Sigmoid colon (tissue), 7 donors: ENCODE measurements around the gene MGRN1. TPM values are rescaled to one million over a fixed set of nuclear protein-coding genes. Genes with fewer than 3 reads are reported as not detected.
A peak's percentile ranks its signal among the peaks of the same experiment; 100 is the strongest.

ENCODE experiments used
- DNase-seq: peaks from one replicate; pipeline ENCODE4 v3.0.0-alpha.2; 2019
- H3K27ac ChIP-seq, 4 donors: fragments of 200-600 bp; sonication (generic); one replicate each; pipeline ENCODE4 v1.5.1; 2016 to 2019; ENCODE audit warnings: mild to moderate bottlenecking in 1 of 4
- H3K27me3 ChIP-seq, 3 donors: fragments of 200-600 bp; sonication (generic); one replicate each; pipeline ENCODE4 v1.5.1; 2019; ENCODE audit warnings: mild to moderate bottlenecking in 1 of 3
- H3K36me3 ChIP-seq, 4 donors: fragments of 200-600 bp; sonication (generic); one replicate each; pipeline ENCODE4 v1.5.1; 2016 to 2019
- H3K4me1 ChIP-seq, 4 donors: fragments of 200-600 bp; sonication (generic); one replicate each; pipeline ENCODE4 v1.5.1; 2017 to 2019
- H3K4me3 ChIP-seq, 4 donors: fragments of 200-600 bp; sonication (generic); one replicate each; pipeline ENCODE4 v1.5.1; 2017 to 2019; ENCODE audit warnings: mild to moderate bottlenecking in 2 of 4, moderate library complexity in 1 of 4
- H3K9me3 ChIP-seq, 4 donors: fragments of 200-600 bp in 3 of 4; sonication (generic) in 3 of 4; one replicate each; pipeline versions ENCODE4 v1.5.1 to v1.6.1; 2013 to 2019
- CTCF ChIP-seq, 4 experiments: fragments of 450-650 bp in 3 of 4; fragments of 200-600 bp in 1 of 4; IDR thresholded peaks; one replicate each; pipeline ENCODE4 v1.5.1; 2016 to 2019; ENCODE audit warnings: antibody characterized with exemption in 4 of 4, mild to moderate bottlenecking in 3 of 4, moderate library complexity in 2 of 4
- EP300 ChIP-seq, 4 donors: sonication (generic); formaldehyde crosslinking; IDR thresholded peaks; one replicate each; pipeline ENCODE4 v1.6.1; 2017; ENCODE audit warnings: antibody characterized with exemption in 4 of 4
- POLR2A ChIP-seq, 2 donors: fragments of 450-650 bp; IDR thresholded peaks; one replicate each; pipeline ENCODE4 v1.6.1; 2016; ENCODE audit warnings: antibody characterized with exemption in 2 of 2, mild to moderate bottlenecking in 2 of 2, moderate library complexity in 2 of 2
- POLR2AphosphoS5 ChIP-seq, 4 donors: sonication (generic); formaldehyde crosslinking; IDR thresholded peaks; one replicate each; pipeline ENCODE4 v1.6.1; 2017; ENCODE audit warnings: antibody characterized with exemption in 4 of 4
- WGBS, 2 donors: extraction: QIAGEN DNeasy Blood & Tissue Kit; methylation state at CpG; one replicate each; pipeline ENCODE4 v1.1.7; 2013; 5-methylcytosine and 5-hydroxymethylcytosine counted together
- intact Hi-C: fragments of 100-400 bp; cut with DNase I; formaldehyde crosslinking; loops from one replicate; pipeline ENCODE4 v1.15.1; 2023
- polyA plus RNA-seq, 3 donors: library from polyadenylated mRNA; stranded (reverse); fragments of 200-250 nt; gene quantifications; one replicate each; pipeline ENCODE4 v1.2.3, GENCODE V29; 2013
- total RNA-seq, 4 donors: library from RNA; depleted of rRNA; stranded (reverse); fragments of >200 nt; gene quantifications; one replicate each; pipeline ENCODE4 v1.1.0, GENCODE V29; 2016
- donor health status: healthy with polysubstance abuse.
- donor health status: Bipolar disorder and iron deficiency.
- donor health status: healthy.

MGRN1 gene
- total and polyA plus RNA-seq, 7 donors = 16.8 to 37.9 (median 28.2) TPM

DNA sequence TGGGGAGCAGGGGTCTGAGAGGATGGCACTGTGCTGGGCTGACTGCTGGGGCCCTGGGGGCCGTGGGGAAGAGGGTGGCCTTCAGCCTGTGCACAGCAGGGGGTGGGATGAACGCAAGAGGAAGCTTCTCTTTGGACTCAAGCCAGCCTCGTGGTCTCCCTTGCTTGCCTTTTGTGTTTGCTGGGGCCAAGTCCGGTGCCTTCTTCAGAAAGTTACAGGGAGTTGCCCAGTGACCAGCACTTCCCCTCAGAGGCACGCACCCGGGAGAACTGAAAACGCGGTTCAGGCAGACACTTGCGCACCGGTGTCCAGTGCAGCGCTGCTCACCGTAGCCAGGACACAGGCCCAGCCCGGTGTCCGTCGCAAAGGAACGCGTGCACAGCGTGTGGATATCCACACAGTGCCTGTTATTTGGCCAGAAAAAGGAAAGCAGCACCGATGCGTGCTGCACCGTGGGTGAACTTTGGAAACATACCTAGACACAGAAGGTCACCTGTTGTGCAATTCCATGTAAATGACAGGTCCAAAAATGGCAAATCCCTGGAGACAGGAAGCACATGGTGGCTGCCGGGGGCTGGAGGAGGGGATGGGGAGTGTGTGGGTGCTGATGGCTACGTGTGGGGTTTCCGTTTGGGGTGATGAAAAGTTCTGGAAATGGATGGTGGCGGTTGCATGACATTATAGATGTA lies 39.3 kb downstream of the MGRN1 start:
- H3K27ac ChIP-seq = no peak overlapping the region
- H3K9me3 ChIP-seq = no peaks in the 10 kb centered on the region
- intact Hi-C loops = no loop called here
- TF ChIP-seq POLR2A (IDR thresholded peaks at IDR 0.05) (no peak), POLR2AphosphoS5 (IDR thresholded peaks at IDR 0.05) (no peak), EP300 (IDR thresholded peaks at IDR 0.05) (no peak), CTCF (IDR thresholded peaks at IDR 0.05) (no peak)
- DNase-seq = peak; percentile 79
- H3K36me3 ChIP-seq = peaks cover 25 to 63% (median 29%) of the 10 kb centered on the region in 4 donors
- 61 to 69% methylated on average over 25 of the region's 25 CpGs for WGBS, 2 donors
- H3K27me3 ChIP-seq = no peaks in the 10 kb centered on the region
- H3K4me1 ChIP-seq = peaks cover 0 to 18% (median 16%) of the 10 kb centered on the region in 4 donors
- no peak overlapping the region for H3K4me3 ChIP-seq

- DNase-seq = no peak
- peaks cover 0 to 12% (median 11%) of the 10 kb centered on the region in 4 donors for H3K4me1 ChIP-seq
- H3K27ac ChIP-seq = peak overlapping the region in 1 of 4 donors; percentile 1
- H3K4me3 ChIP-seq = no peak overlapping the region
- TF ChIP-seq EP300 (IDR thresholded peaks at IDR 0.05) (no peak), CTCF (IDR thresholded peaks at IDR 0.05) (no peak), POLR2AphosphoS5 (IDR thresholded peaks at IDR 0.05) (no peak), POLR2A (IDR thresholded peaks at IDR 0.05) (no peak)
- peaks cover 27 to 64% (median 31%) of the 10 kb centered on the region in 4 donors for H3K36me3 ChIP-seq
- intact Hi-C loops = no loop called here
- H3K9me3 ChIP-seq = no peaks in the 10 kb centered on the region
- no peaks in the 10 kb centered on the region for H3K27me3 ChIP-seq
- WGBS, 2 donors = 14 to 38% methylated on average over 26 of the region's 26 CpGs
Measured at GRCh38 chr16:4664538-4665418, 40.2 kb downstream of the MGRN1 start.

GRCh38 chr16:4666537-4667202 lies 42.0 kb downstream of the MGRN1 start:
- H3K4me3 ChIP-seq = no peak overlapping the region
- H3K9me3 ChIP-seq = no peaks in the 10 kb centered on the region
- intact Hi-C loops = no loop called here
- H3K27ac ChIP-seq = no peak overlapping the region
- TF ChIP-seq EP300 (IDR thresholded peaks at IDR 0.05) = no peak
- no peaks in the 10 kb centered on the region for H3K27me3 ChIP-seq
- 92 to 94% methylated on average over 20 of the region's 20 CpGs for whole genome bisulfite sequencing, 2 donors
- H3K36me3 ChIP-seq = peaks cover 28 to 78% (median 44%) of the 10 kb centered on the region in 4 donors
- DNase-seq = no peak
- H3K4me1 ChIP-seq = peaks cover 0 to 4% (median 0%) of the 10 kb centered on the region in 4 donors

DNA sequence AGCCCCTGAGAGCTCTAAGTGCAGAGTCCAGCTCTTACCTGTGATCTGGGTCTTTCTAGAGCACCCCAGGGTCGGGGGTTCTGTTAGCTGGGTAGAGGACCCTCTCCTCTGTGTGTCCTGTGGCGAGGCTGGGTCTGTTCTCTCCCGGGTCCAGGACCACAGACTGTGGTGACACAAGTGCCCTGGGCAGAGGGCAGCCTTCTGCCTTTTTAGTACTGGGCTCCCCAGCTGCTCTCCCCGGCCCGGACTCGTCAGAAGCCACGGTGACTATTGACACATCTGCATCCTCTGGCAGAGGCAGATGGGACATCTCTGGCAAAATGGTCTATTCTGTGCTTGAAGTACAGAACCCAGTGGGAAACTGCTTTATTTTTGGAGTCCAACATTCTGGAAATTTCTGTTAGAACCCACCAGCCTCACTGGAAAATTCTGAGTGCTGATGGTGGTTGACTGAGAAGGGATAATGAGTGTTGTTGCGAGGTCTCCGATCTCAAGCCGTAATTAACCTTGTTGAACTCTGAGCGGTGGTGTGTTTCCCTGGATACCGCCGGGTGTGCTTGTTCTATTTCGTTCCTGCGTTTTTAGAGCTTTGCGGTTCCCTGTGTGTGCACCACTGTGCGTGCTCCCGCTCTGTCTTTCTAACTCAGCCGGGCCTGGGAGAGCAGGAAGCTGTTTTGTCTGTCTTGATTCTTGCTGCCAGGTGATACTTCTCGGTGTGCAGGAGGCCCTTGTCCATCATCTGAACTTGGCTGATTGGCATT lies 42.8 kb downstream of the MGRN1 start:
- TF ChIP-seq CTCF (IDR thresholded peaks at IDR 0.05) (no peak), POLR2A (IDR thresholded peaks at IDR 0.05) (no peak), EP300 (IDR thresholded peaks at IDR 0.05) (no peak)
- H3K27me3 ChIP-seq = no peaks in the 10 kb centered on the region
- H3K36me3 ChIP-seq = peaks cover 28 to 84% (median 46%) of the 10 kb centered on the region in 4 donors
- H3K27ac ChIP-seq = no peak overlapping the region
- H3K4me3 ChIP-seq = no peak overlapping the region
- intact Hi-C loops = no loop called here
- DNase-seq = no peak
- H3K9me3 ChIP-seq = no peaks in the 10 kb centered on the region
- H3K4me1 ChIP-seq = peaks cover 0 to 4% (median 0%) of the 10 kb centered on the region in 4 donors
- WGBS, 2 donors = 91 to 93% methylated on average over 20 of the region's 20 CpGs
